Measurements from ENCODE around the gene OR10A3.

GRCh38 chr11:7918141-7918540, 23.4 kb downstream of the OR10A3 start:
- no peak for TF ChIP-seq POLR2AphosphoS5 (IDR thresholded peaks at IDR 0.05; ENCODE audit: borderline replicate concordance, low read depth, low read length)
- TF ChIP-seq EZH2 (IDR thresholded peaks at IDR 0.05) = no peak
- TF ChIP-seq FOXP2 (optimal IDR thresholded peaks at IDR 0.05; ENCODE audit: control extremely low read depth, extremely low read length, insufficient read depth) = no peak
